Upper lobe of right lung (tissue), 1 donor: ENCODE data around the gene WDPCP. TPM values are rescaled to one million over a fixed set of nuclear protein-coding genes. Genes with fewer than 3 reads are reported as not detected.

Experiments
- ATAC-seq: fragments of 200-7000 bp; cut with Tn5 transposase; one replicate; pipeline ENCODE4 v1.9.1; 2020; ENCODE audit warnings: mild to moderate bottlenecking, moderate library complexity
- DNase-seq: peaks from one replicate; pipeline ENCODE4 v3.0.0-alpha.2; 2020
- H3K27ac ChIP-seq: fragments of 200-600 bp; one replicate; pipeline ENCODE4 v1.8.0; 2022
- H3K27me3 ChIP-seq: fragments of 200-600 bp; one replicate; pipeline ENCODE4 v1.8.0; 2022; ENCODE audit warnings: mild to moderate bottlenecking
- H3K36me3 ChIP-seq: fragments of 200-600 bp; one replicate; pipeline ENCODE4 v1.8.0; 2022
- H3K4me1 ChIP-seq: fragments of 200-600 bp; one replicate; pipeline ENCODE4 v1.8.0; 2022
- H3K4me3 ChIP-seq: fragments of 200-600 bp; one replicate; pipeline ENCODE4 v1.8.0; 2022; ENCODE audit warnings: mild to moderate bottlenecking
- H3K9me3 ChIP-seq: fragments of 200-600 bp; one replicate; pipeline ENCODE4 v1.8.0; 2022
- intact Hi-C: fragments of 100-400 bp; cut with DNase I; formaldehyde crosslinking; loops from one replicate; pipeline ENCODE4 v1.11.0; 2022
- total RNA-seq: library from RNA; stranded (reverse); fragmentation: NEBNext Ultra II Directional; extraction: Animal tissue kit (Norgen Biotek cat#: 25700); gene quantifications from one replicate; pipeline ENCODE4 v1.2.1, GENCODE V29; 2021
- TF ChIP-seq, protein P1 (sequence below): fragments of 200-600 bp; IDR thresholded peaks from one replicate; pipeline ENCODE4 v1.8.0; 2022; ENCODE audit warnings: antibody characterized with exemption
- donor health status: DM: no; HTN: yes; CAD: no; lungs with severe emphysema.

WDPCP gene
- total RNA-seq, 1 donor from 2014 or later, result 8.6 TPM

DNA sequence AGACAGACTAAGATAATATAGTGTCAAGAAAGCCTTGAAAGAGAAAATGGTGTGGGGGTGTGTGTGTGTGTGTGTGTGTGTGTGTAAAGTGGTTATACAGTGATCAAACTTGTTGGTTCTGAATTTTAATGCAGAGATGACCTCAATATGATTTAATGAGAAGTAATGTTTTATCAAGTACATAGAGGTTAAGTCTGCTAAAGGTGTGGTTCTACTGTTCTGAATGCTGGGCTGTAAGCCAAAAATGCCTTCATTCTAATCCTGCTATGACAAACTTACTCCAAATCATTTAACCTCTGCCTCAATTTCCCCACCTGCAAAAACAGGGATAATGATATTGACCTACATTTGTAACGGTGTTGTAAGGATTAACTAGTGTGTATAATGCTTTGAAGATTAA is 87.9 kb downstream of the WDPCP start:
- no peaks in the 10 kb centered on the region for H3K4me1 ChIP-seq
- no peak overlapping the region for H3K27ac ChIP-seq
- H3K9me3 ChIP-seq, result no peaks in the 10 kb centered on the region
- no peak overlapping the region for H3K4me3 ChIP-seq
- ATAC-seq, result no peak
- no peaks in the 10 kb centered on the region for H3K27me3 ChIP-seq
- no peak for DNase-seq
- TF ChIP-seq, protein P1, sequence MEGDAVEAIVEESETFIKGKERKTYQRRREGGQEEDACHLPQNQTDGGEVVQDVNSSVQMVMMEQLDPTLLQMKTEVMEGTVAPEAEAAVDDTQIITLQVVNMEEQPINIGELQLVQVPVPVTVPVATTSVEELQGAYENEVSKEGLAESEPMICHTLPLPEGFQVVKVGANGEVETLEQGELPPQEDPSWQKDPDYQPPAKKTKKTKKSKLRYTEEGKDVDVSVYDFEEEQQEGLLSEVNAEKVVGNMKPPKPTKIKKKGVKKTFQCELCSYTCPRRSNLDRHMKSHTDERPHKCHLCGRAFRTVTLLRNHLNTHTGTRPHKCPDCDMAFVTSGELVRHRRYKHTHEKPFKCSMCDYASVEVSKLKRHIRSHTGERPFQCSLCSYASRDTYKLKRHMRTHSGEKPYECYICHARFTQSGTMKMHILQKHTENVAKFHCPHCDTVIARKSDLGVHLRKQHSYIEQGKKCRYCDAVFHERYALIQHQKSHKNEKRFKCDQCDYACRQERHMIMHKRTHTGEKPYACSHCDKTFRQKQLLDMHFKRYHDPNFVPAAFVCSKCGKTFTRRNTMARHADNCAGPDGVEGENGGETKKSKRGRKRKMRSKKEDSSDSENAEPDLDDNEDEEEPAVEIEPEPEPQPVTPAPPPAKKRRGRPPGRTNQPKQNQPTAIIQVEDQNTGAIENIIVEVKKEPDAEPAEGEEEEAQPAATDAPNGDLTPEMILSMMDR, result no peak
- H3K36me3 ChIP-seq, result no peaks in the 10 kb centered on the region
- intact Hi-C loops, result no loop called here

DNA sequence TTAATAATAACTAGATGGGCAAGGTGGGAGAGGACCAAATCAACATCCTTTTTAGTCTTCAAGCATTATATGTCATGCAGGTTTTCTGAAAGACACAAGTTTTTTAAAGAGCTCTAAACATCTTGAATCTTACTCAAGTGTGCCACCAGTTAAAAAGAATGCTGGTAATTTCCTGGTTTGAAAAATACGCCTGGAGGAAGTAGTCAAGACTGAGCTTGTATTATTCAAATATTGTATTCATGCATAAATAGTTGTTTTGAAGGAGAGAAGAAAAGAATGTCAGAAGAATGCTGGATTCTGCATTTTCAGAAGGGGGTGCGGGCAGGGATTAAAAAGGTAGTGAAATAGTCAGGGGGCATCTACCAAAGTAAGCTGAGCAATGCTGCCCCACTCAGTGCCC is 90.7 kb downstream of the WDPCP start:
- no peaks in the 10 kb centered on the region for H3K27me3 ChIP-seq
- no peaks in the 10 kb centered on the region for H3K9me3 ChIP-seq
- TF ChIP-seq, protein P1, result no peak
- H3K4me1 ChIP-seq, result no peaks in the 10 kb centered on the region
- H3K36me3 ChIP-seq, result no peaks in the 10 kb centered on the region
- no peak for DNase-seq
- no peak overlapping the region for H3K27ac ChIP-seq
- intact Hi-C loops, result no loop called here
- no peak overlapping the region for H3K4me3 ChIP-seq
- no peak for ATAC-seq

DNA sequence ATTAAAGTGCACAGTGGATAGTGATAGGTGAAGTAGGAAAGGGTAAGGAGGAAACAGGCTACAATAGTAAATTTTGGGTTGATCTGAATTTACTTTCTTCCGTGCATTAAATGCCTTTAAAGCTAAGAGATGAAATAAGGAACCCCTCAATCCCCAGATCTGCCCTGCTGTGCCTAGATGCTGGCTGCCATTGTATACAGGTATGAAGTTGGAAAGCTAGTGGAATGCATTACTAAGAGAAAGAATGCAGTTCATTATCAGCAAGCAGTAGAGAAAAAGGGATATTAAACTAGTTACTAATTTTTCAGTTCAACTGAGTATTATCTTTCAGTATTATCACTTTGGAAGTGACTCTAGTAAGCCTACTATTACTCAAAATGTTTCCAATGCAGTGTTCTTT is 93.3 kb downstream of the WDPCP start:
- TF ChIP-seq, protein P1, result no peak
- intact Hi-C loops, result no loop called here
- no peak for ATAC-seq

DNA sequence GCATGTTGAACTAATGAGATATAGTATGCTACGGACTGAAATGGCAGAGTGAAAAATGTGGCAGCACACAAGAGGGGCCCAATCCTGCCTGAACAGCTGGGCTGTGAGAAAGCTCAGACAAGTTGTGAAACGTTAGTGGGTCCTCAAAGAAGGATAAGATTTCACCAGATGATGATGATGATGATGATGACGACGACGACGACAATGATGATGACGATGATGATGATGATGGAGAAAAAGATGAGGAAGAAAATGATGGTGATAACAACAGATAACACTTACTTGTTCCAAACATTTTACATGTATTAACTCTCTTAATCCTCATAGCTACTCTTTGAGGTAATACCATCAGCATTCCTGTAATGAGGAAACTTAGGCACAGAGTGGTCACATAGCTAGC is 94.2 kb downstream of the WDPCP start:
- Histone ChIP-seq H3K36me3 (no peaks in the 10 kb centered on the region), H3K9me3 (no peaks in the 10 kb centered on the region), H3K27me3 (no peaks in the 10 kb centered on the region), H3K4me1 (no peaks in the 10 kb centered on the region), H3K4me3 (no peak overlapping the region), H3K27ac (no peak overlapping the region)
- DNase-seq, result no peak
- intact Hi-C loops, result no loop called here
- TF ChIP-seq, protein P1, result no peak
- no peak for ATAC-seq

More for the DNA sequence above, 93.3 kb downstream of the WDPCP start:
- DNase-seq, result no peak
- H3K9me3 ChIP-seq, result no peaks in the 10 kb centered on the region
- no peaks in the 10 kb centered on the region for H3K36me3 ChIP-seq
- H3K27ac ChIP-seq, result no peak overlapping the region
- H3K4me3 ChIP-seq, result no peak overlapping the region
- no peaks in the 10 kb centered on the region for H3K4me1 ChIP-seq
- no peaks in the 10 kb centered on the region for H3K27me3 ChIP-seq

DNA sequence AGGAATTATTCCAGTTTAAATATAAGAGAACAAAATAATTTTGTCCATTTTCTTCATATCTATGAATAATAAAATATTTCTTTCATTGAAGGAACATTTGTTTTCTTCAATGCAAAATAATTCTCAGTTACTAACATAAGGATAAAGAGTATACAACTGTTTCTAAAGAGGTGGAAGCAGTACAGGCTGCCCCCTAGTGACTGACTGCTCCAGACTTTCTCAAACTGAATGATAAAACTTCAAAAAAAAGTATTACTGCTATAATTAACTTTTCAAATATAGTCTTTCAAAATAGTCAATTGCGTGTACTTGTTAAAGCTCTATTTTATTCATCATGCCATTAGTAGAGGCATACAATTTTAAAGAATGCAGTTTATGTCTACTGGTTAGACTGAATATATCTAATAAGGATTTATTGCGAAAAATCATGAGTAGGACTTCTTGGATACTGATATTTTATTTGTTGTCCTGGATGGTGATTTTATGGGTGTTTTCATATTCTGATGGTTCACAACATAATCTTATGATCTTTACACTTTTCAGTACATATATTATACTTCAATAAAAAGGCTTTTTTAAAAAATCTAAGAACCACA is 100.1 kb downstream of the WDPCP start:
- no peak for DNase-seq
- ATAC-seq, result no peak

More for the DNA sequence above, 100.1 kb downstream of the WDPCP start:
- no peaks in the 10 kb centered on the region for H3K4me1 ChIP-seq
- no peaks in the 10 kb centered on the region for H3K36me3 ChIP-seq
- H3K27ac ChIP-seq, result no peak overlapping the region
- no peak overlapping the region for H3K4me3 ChIP-seq
- H3K9me3 ChIP-seq, result no peaks in the 10 kb centered on the region
- H3K27me3 ChIP-seq, result no peaks in the 10 kb centered on the region
- TF ChIP-seq, protein P1, result peak; percentile 54
- intact Hi-C loops, result no loop called here
